IPS-11a (cell line): ENCODE data around the gene PGS1.

ENCODE experiments used
- H3K4me3 ChIP-seq: one replicate; pipeline ENCODE4 v1.5.1; 2013; ENCODE audit warnings: low read depth, low read length, control low read depth

Gene PGS1

DNA sequence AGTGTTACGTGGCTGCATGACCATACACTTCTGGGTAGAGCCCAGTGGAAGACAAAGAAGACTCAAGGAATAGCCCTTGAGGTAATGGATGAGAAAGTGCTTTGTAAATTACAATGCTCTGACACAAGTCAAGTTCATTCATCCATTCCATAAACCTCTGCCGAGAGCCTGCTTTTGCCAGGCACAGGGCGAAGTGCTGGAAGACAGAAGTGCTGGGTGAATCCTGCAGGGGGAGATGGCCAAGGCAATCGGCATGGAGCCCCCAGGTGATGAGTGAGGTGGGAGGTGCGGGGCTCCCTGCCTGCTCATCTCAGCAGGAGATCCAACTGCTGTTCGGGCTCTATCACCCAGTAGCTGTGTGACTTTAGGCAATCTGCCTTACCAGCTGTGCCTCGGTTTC lies 15.8 kb upstream of the PGS1 start:
- H3K4me3 ChIP-seq: no peak overlapping the region

DNA sequence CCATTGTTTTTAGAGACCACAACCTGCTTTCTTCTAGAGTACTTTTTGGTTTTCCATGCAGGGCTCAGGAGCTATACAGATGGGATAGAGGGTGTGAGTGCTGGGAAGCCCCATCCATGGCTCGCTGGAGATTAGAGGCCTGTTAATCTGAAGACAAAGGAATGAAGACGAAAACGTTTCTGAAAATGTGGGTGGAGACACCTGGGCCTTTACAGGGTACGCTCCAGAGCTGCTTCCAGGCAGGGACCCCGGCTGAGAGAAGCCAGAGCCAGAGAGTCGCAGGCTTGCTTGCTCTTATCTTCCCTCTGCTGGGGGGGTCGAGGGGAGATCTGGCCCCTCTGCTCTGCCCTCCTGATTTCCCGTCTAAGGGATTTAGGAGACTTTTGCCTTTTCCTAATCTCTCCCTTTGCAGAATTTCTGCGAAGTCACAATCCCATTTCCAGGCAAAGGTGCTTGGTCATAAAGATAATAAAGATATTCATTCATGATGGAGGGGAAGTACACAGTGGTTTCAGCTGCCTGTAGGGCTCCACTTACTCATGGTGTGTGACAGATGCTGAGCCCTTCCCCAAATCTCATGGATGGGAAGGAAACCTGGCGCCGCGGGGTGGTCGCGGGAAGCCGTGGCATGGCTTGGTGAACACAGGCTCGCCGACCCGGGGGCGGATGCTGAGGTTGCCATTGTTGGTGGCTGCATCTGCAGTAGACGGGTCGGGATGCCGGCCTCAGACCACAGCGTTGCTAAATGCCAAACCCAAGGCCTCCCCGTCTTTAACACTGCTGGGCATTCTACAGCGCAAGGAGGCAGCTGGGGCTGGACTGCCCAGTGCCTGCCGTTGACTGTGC lies 13.8 kb upstream of the PGS1 start:
- H3K4me3 ChIP-seq: no peak overlapping the region

DNA sequence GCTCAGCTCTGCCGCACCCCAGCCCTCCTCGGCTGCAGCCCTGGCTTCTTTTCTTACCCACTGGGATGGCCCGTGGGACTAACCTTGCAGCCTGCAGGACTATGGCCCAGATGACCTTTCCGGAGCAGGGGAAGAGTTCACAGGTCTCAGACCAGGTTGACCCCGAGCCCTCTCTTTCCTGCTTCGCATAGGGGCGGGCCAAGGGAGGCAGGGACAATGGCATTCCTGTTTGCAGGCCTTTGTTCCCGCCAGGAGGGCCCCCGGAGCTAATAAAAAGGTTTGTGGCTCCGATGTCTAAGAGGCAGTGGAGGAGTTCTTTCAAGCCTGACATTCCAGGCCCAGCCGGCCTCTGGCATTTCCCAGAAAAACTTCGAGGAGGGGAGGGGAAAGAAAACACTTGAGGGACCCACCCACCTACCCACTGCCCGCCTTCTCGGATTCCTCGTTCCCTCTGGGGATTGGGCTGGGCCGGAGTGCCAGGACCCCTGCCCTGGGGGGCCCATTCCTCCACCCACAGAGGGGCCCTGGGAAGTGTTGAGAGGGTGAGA lies 12.8 kb upstream of the PGS1 start:
- no peak overlapping the region for H3K4me3 ChIP-seq

DNA sequence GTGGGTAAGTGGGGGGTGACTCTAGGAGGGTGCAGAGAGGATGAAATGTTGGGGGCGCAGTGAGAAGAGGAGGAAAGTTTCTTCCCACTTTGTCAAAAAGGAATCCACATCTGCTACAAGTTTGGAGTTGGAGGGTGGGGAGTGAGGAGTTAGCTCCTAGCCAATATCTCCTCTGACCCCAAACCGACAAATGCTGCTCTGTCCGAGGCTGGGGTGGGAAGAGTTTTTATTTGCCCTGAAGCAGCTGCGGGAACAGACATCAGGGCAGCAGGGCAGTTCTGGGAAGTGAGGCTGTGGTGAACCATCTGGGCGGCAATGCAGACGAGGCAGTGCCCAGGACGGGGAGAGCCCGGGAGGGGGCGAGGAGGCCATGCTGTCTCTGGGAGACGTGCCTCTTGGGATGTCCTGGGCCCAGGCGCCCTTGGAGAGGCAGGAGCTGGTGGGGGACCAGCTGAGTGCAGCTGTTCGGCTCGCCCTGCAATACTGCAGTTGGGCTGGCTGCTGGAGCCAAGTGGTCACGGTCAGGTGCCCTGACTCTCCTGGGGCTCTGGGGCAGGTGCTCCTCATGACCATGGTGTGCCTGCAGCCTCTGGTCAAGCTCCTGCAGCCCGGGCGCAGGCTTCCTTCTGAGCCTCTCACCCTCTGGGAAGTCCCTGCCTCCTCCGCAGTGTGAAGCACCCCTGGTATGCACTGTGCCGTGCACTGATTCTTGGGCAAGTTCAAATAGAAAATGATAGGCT lies 12.2 kb upstream of the PGS1 start:
- H3K4me3 ChIP-seq: no peak overlapping the region

DNA sequence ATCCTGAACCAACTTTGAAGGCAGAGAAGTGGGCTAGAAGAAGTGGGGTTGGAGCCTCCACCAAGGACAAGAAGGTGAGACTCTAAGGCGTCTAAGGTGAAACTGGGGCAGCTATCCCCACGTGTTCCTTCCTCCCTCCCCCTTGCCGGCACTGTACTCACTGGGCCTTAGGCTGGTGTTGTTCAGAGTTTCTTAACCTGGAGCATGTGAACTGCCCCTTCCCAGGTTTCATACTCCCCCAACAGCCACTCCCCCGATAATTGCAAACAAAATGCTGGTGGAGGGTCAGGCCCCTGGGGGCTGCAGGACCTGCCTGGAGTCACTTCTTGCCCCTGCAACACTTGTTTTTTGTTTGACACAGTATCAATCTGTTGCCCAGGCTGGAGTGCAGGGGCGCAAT lies 11.3 kb upstream of the PGS1 start:
- no peak overlapping the region for H3K4me3 ChIP-seq

DNA sequence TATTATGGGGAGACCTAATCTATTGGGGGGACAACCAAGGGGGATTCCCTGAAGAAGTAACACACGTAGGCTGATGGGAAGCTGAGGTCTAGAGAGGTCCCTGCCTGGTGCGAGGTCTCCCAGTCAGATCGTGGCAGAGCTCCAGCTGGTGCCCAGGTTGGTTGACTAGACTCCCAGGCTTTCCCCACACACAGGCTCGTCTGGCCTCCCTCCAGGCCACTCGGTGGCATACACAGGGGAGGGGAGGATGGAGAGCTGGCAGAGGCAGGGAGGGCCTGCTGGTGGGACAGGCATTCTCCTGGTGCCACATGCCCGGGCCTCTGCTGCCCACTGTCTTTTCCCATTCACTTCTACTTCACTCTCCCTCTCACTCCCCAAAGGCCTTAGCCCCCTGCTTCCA lies 10.1 kb upstream of the PGS1 start:
- no peak overlapping the region for H3K4me3 ChIP-seq

DNA sequence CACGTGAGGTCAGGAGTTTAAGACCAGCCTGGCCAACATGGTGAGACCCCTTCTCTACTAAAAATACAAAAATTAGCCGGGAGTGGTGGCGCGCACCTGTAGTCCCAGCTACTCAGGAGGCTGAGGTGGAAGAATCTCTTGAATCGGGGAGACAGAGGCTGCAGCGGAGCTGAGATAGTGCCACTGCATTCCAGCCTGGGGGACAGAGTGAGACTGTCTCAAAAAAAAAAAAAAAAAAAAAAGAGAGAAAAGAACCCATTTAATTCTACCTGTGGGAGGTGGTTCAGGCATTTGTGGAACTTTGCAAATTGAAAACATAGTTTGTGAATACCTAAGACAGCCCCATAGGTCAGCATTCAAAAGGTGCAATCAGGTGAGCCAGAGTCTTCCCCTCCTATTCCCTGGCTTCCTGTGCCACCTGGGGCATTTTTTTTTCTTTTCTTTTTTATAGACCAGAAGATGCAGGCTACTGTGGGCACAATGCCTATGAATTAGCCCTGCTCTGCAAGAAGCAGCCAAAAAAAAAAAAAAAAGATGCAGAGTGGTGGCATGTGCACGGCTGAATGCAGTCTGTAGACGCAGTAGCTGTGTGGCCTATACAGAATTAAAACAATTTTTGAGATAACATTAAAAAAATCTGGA lies 9.5 kb upstream of the PGS1 start:
- H3K4me3 ChIP-seq: no peak overlapping the region

DNA sequence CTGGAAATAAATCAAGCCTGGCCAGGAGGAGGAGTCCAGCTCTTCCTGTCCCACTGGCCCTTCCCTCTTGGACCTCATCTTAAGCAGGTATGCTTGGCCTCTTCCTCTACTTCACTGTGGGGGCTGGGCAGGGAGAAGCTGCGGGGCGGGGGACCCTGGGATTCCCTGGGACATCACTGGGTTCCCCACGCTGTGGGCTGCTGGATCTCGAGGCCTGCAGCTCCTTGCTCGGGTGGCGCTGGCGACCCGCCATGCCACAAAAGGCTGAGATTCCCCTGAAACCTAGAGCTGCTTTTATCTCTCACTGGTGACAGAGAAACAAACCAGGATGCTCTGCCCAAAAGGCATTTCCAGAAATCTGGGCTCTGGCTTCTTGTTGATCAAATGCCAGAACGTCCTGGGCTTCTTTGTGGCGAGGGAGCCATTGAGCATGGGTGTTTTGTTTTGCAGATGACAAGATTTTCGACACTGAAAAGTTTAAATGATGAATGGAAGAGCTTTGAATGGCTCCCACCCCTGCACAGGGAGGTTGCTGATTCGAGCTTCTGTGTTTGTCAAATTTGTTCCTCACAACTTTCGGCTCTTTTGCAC lies 8.6 kb upstream of the PGS1 start:
- no peak overlapping the region for H3K4me3 ChIP-seq

DNA sequence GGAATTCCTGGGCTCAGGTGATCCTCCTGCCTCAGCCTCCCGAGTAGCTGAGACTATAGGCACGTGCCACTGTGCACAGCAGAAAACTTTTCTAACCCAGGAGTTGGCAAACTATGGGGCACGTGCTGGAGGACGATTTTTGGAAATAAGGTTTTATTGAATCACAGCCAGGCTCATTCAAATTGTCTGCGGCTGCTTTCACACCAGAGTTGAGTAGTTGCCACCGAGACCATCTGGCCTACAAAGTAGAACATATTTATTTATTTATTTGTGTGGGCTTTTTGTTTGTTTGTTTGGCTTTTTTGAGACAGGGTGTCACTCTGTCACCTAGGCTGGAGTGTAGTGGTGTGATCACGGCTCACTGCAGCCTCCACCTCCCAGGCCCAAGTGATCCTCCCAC lies 7.4 kb upstream of the PGS1 start:
- no peak overlapping the region for H3K4me3 ChIP-seq

DNA sequence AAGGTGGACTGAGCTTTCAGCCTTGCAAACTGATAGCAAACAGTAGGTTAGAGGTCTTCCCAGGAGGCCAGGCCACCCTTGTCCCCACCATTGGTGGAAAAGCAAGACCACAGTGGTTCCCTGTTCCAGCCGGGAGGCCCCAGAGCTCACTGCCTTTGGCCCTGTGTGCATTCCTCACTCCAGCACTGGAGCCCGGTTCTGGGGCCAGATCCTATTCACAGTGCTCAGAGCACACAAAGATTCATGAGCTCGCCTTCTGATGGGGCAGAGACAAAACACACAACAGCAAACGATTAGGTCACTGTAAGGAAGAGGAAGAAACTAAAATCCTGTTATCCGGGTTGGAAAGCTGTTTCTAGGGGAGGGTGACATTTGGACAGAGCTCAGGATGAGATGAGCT lies 5.6 kb upstream of the PGS1 start:
- H3K4me3 ChIP-seq: no peak overlapping the region

DNA sequence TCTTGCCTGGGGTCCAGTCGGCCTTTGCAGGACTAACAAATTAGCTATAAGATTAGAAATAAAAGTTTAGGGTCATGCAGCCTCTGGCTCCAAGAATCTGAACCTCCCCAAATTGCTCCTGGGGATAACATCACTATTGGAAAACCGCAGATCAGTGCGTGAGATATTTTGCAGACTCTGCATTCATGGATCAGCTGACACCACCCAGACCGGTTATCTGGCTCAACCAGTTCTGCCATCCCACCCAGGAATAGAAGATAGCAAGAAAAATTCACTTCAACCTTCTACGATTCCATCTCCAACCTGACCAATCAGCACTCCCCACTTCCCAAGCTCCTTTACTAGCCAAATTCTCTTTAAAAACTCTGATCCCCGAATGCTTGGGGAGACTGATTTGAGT lies 4.3 kb upstream of the PGS1 start:
- H3K4me3 ChIP-seq: no peak overlapping the region

DNA sequence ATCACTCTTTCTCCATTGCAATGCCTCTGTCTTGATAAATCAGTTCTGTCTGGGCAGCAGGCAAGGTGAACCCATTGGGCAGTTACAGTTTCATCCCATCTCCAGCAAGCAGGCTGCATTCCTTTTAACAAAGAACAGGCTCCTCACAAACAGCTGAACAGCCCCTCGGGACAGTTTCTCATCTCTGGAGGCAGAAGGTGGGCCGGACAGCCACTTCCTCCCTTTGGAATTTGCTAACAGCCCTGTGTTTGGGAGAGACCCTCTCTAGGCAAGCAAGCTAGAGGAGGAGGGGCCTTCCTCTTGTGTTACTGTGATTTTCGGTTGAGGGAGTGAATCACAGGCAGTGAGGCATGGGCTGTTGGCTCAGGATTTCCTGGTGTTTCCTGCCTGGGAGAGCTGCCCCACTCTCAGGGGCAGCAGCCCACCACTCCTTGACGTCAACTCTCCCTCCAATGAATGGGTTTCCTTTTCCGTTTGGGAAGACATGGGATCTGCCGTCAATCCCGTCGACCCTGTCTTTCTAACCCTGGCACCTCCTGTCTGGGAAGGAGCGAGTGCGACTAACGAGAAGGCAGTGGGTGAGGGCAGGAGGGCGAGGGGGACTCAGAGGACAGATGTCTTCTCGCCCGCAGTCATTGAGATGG lies 3.7 kb upstream of the PGS1 start:
- no peak overlapping the region for H3K4me3 ChIP-seq

DNA sequence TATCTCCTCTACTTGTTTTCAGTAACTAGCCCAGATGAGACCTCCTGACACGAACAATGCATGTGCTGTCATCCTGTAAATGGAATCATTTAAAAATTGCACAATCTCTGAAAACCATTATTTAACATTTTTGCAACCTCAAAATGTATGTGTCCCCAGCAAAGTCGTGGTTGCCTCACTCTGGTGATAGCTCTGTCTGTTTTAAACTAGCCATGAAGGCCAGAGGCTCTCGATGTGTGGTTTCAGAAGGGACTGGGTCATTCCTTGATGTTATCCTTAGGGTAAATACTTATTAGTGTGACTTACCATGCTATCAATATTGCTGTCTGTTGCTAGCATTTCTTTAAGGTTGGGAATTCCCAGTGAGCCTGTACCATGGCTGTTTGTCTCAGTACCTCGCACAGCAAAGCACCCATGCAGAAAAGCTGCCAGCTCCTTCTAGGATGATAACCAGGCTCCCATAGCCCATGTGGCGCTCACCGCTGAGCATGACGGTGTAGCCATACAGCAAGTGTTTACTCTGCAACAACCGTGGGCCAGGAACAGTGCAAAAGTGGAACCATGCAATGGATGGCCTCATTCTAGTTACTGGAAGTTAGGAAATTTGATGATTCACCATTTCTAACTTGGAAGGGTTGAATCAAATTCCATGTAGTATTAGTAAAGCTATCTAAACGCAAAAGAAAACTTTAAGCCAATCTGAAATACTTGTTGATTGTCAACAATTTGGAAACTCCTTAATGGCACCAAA lies 2.9 kb upstream of the PGS1 start:
- H3K4me3 ChIP-seq: no peak overlapping the region

DNA sequence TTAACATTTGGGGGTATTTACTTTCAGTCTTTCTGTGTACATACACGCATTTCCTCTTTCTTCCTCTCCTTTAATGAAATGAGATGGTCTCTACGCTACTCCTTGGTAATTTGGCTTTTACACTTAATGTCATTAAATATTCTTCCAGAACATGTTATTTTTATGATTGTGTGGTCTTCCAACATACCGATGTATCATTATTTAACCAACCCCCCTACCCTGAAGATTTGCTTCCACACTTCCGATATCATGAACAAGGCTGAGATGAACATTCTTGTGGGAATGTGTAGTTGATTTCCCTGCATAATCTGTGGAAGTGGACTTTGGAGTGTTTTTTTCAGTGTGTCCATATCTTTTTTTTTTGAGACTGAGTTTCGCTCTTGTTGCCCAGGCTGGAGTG lies 2.3 kb upstream of the PGS1 start:
- no peak overlapping the region for H3K4me3 ChIP-seq

DNA sequence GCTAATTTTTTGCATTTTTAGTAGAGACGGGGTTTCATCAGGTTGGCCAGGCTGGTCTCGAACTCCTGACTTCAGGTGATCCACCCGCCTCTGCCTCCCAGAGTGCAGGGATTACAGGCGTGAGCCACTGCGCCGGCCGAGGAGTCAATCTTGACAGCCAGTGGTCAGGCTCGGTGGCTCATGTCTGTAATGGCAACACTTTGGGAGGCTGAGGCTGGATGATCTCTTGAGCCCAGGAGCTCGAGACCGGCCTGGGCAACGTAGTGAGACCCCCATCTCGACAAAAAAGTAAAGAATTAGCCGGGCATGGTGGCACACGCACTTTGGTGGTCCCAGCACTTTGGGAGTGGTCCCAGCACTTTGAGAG lies 608 bp upstream of the PGS1 start:
- peak overlapping the region; percentile 95 for H3K4me3 ChIP-seq

DNA sequence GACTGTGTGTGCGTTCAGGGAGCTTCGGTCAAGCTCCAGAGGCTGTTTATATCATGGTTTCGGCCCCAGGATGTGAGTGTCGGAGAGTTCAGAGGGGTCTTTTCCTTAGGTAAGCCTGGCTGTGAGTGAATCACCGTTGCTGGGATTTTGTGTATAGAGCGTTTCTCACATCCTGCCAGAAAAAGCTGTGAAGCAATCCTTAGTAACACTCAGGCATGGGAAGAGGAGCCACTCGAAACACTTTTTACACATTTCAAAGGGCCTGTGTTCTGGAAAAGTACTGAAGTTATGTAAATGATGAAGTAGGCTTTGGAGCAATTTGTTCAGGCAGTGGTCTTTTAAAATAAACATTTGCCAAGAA lies 662 bp downstream of the PGS1 start:
- H3K4me3 ChIP-seq: peak overlapping the region; percentile 95

DNA sequence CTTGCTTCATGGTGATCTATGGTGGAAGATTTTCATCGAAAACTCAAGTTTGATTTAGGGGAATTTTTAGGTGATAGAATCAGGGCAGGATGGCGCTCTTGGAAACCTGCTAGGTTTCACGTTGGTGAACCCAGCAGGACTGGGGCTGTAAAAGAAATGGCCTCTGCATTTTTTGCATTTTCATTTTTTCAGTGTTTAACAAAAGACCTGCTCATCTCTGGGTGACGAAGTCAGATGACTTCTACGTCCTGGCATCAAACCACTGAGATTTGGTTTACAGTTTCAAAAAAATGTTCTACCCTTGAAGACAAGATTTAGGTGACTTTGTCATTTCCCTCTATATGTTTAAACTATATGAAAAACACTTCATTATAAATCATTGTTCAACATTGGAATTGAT lies 1.9 kb downstream of the PGS1 start:
- H3K4me3 ChIP-seq: no peak overlapping the region

DNA sequence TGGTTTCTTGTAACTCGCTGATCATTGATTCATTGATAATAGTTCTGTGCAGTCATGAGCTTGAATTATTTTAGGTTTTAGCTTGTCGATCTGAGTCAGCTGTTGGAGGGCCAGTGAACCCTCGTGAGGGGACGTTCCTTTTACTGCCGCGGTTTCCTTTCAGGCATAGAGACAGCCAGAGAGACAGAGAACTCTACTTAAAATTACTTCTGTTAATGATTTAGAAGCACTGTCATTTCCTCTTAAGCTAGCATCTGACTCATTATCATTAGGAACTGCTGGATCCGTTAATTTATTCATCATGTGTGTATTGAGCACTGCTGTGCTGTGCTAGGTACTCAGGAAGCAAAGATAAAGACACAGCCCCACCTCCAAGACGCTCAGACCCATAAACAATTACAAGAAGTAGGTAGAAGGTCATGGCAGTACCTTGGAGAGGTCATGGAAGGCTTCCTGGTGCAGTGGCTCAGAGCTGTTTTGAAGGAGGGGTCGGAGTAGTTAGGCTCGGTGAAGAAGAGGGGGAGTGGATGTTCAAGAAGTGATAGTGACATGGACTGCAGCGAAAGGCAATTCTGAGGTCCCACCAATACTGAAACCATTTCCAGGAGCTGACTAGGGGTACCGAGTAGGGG lies 3.3 kb downstream of the PGS1 start:
- no peak overlapping the region for H3K4me3 ChIP-seq

DNA sequence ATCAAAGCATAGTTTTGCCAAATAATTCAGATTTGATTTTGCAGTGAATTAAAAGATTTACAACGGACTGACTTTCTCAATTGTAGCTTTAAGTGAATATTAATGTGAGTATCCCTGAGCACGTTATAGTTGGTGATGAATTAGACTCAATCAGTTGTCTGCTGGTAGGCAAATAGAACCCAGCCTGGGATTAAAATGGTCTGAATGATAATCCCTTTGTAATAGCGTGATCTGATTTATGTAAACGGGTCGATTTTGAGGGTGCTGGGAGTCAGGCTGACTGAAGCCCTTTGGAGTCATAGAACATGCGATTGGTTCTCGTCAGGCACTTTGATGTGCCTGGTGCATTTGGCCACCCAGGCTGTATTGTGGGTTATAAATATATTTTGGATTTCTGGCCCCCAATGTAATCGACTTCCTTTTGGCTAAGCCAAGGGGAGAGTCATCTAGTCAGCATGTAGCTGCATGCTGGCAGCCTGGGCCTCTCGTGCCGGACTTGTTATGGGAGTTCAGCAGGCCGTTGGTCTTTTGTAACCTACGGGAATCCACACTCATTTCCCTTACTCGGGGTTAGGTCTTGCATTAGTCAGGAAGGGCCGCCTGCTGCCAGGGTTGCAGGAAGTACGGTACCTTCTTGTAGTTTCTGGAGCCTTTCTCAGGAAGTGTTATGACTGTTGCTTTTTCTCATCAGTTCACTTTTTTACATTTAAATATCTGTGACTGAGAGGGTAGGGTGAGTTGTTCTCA lies 5.4 kb downstream of the PGS1 start:
- no peak overlapping the region for H3K4me3 ChIP-seq
